Mucosa of gallbladder (tissue), 1 donor: Measurements from ENCODE around the gene IFNA1. TPM values are rescaled to one million over a fixed set of nuclear protein-coding genes. Genes with fewer than 3 reads are reported as not detected.
"Not testable (repeated sequence)": the region's sequence is repeated elsewhere in the genome, so short reads cannot be mapped to it uniquely, and the experiment has no call there.

Experiments used
- DNase-seq: peaks from one replicate; pipeline ENCODE4 v3.0.0-alpha.2; 2020; ENCODE audit warnings: low spot score
- total RNA-seq: library from RNA; stranded (reverse); gene quantifications from one replicate; pipeline ENCODE4 v1.2.1, GENCODE V29; 2021
- donor health status: DM: no; HTN: no; CAD: no.

The IFNA1 gene
- not detected for total RNA-seq

DNA sequence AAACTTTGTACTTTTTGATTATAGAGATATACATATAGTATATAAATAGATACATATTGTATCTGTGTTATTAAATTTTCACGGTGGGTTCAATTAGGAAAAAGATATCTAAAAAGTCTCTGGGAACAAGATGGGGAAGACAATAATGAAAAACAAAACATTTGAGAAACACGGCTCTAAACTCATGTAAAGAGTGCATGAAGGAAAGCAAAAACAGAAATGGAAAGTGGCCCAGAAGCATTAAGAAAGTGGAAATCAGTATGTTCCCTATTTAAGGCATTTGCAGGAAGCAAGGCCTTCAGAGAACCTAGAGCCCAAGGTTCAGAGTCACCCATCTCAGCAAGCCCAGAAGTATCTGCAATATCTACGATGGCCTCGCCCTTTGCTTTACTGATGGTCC, at the start of gene IFNA1:
Gene IFNA1, plus strand, starts transcription at position 301 of the 400 bp plus-strand sequence. Its CDS starts 69 bp downstream, at position 370.
- DNase-seq = no peak

DNA sequence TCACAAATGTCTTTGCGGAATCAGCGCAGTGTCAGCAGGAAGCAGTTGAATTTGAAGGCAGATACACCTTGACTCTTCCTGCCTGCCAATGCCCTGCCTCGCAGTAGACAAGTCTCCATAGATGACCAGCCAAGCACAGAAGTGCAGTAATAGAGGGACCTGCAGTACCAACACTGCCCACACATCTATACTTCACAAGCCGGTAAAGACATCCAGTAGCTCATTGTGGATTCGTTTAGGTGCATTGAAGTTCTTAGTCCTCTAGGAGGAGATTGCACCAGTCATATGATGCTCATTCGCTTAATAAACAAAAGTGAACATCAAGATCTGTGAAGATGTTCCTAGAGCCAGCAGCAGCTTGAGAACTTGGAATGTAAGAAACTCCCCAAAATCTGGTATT, 48.0 kb upstream of the IFNA1 start:
- no peak for DNase-seq

DNA sequence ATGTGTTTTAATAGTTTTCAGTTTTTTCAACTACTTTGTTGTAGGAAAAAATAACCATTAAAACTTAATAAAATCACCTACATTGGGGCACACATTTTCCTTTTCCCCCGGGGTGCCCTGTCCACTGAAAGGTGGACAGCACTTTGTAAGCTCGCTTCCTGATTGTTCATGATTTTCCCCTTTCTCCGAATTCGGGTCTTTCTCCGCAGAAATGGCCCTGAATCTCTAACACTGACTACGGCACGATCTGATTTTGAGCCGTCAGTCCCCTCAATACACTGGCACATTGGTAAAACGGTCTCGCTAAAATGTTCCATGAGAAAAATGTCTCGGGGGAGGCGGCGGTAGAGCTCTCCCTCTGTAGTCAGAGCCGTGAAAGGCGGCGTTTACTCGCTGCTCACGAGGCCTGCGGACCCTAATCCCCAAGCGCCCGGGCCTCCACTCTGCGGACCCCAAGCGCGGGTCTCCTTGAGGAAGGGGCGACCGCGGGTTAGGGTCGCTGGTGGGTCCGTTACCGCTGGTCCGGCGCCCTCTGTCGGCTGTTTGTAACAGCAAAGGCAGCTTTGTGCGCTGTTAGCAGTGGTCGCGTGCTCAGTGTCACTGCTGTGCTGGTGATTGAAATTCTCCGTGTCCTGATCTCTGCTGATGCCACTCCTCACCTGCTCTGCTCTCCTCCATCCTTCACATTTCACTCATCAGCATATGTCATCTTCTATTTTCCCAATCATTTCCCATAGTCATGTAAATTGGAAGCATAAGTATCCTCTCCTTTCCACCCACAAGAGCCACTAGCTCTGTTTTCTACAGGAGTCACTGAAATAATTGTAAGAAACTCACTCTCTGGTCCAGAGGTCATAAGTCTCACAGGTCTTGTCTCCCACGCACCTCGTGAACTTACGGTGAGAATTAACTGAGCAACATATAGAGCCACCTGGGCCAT, 44.2 kb upstream of the IFNA1 start:
- DNase-seq = peak; percentile 29

DNA sequence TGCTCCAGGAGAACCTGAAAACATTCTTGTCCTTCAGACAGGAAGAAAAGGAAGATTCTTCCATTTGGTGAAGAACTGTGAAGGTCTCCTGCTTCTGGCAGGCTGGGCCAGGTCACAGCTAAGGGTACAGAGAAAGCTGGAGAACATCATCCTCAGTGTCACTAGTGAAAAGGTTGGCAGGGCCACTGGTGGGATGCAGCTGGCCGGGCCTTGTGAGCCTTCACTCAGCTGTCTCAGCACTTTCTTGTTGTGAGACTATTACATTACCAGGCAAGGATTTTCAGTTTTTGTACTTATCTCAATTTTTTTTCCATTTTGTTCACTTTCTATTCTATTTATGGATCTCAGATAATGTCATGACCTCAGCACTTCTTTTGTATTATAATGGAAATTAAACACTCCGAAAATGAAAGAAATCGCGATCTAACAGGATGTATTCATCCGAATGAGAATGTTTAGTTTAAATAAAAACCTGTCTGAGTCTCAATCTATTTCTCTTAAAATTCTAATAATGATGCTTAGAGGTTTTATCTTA, 41.2 kb upstream of the IFNA1 start:
- DNase-seq = no peak

DNA sequence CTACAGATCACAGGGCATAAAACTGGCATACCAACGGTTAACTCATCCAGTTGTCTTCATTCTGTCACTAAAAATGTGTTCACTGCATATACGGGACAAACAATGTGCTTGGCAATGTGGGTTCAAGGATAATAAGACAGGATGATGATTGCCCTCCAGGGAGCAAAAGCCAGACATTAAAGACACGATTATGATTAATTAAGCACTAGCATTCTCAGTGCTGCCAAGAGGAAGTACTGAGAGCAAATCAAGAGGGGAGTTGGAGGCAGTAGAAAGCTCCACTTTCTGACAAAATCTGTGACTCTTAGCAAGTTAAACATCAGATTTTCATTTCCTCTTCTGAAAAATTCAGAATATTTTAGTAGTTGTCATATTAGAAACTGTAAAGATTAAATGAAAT, 40.3 kb upstream of the IFNA1 start:
- DNase-seq = no peak

DNA sequence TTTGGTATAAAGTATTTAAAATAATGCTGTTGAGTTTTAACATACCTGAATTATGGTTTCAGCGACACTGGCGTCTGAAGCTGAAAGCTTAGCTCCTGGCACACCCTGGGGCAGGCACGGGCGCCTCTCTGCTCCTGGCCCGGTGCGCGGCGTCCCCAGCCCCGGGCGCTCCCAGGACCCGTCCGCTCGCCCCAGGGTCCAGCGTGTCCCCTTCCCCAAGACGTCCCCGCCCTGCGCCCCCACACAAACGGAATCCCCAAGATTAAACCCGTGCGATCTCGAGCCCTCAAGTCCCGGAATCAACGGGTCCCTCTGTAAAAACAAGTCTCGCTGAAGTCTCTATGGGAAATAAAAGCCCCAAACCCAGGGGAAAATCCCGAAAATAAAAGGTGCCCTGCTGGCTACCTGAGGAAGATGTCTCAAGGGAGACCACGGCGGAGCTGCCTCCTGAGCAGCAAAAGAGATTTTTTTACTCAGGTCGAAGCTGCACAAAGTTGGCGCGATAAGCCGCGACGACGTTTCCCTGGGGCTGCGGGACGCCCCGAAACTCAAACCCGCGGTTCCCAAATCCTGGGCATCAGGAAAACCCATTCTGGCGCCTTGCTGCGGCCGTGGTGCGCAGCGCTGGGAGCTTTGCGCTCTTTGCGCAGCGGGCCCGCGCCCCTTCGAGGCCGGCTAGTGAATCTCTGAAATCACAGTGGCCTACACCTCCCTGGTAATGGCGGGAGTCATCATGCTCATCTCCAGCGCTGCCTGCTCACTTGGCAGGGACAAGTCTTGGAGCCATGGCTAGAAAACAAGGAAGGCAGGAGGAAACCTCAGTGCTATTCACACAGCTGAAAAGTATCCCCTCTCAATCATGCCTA, 37.6 kb upstream of the IFNA1 start:
- DNase-seq = no peak

DNA sequence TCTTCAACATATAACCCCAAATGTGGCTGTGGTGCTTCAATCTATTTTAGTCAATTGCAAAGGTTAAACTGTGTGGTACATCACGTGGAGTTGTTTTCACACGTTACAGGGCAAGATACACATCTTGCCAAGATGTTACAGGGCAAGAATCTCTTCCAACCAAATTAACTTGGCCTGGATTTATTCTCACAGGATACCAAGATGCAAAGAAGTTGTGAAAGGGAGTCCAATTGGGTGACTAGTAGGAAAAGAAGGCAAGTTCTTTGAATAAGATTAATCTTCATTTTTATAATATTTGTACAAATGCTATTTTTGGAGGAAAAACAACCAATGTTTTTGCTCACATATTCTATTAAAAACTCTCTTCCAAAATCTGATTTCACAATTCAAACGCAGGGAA, 36.1 kb upstream of the IFNA1 start:
- no peak for DNase-seq

DNA sequence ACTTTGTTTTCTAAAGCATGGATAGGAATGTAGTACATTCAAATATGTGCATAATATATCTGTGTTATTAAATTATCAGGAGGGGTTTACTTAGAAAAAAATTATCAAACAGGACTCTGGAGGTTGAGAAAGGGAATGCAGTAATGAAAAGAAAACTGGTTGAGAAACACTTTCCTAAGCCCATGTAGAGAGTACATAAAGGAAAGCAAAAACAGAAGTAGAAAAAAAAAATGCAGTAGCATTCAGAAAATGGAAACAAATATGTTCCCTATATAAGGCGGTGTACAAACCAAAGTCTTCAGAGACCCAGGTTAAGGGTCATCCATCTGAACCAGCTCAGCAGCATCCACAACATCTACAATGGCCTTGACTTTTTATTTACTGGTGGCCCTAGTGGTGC, 31.4 kb upstream of the IFNA1 start, which contains the start of gene IFNA8:
Gene IFNA8, plus strand, starts transcription at position 301 of the 400 bp plus-strand sequence. Its CDS starts 60 bp downstream, at position 361.
- no peak for DNase-seq

DNA sequence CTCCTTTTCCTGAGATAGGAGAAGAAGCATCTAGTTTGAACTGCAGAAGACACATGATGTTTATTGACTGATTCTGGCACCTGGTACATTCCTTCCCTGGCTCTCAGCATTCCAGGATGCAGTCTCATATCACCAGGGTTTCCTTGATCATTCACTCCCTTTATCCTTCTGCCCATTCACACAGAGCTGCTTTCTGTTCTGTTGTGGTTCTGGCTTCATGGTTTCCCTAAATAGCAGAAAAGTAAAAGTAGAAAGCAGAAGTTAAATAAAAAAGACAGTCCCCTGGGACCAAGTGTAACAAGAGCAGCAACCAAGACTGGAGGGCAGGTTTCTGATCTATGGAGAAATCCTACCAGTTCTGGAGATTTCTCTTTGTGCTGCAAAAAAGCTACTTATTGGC, 28.1 kb upstream of the IFNA1 start:
- no peak for DNase-seq

DNA sequence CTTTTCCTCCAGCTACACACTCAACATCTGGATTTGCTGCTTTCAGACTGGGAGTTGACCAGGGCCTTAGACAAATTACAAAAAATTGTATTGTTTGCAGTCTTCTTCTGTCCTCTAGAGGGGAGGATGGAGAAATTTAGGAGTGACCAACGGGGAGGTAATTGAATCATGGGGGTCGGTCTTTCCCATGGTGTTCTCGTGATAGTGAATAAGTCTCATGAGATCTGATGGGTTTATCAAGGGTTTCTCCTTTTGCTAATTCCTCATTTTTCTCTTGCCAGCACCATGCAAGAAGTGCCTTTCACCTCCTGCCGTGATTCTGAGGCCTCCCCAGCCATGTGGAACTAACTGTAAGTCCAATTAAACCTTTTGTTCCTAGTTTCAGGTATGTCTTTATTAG, 27.1 kb upstream of the IFNA1 start:
- no peak for DNase-seq

DNA sequence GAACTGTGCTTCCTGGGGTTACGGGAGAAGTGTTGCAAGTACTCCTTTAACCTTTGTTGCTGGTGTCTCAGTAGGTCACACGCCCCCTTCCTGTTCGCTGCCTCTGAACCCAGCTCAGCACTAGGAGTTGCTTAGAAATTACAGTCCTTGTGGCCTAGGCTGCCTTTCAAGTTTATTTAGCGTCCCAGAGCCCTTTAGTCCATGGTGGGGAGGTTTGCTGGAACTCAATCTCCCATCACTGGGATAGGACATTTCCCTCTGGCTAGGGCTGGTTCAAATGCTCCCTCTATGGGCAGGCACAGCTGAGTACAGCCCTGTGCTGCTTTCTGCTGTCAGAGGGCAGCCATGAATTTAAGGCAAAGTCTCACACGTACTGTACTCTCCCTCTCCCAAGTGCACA, 26.6 kb upstream of the IFNA1 start:
- DNase-seq = no peak

DNA sequence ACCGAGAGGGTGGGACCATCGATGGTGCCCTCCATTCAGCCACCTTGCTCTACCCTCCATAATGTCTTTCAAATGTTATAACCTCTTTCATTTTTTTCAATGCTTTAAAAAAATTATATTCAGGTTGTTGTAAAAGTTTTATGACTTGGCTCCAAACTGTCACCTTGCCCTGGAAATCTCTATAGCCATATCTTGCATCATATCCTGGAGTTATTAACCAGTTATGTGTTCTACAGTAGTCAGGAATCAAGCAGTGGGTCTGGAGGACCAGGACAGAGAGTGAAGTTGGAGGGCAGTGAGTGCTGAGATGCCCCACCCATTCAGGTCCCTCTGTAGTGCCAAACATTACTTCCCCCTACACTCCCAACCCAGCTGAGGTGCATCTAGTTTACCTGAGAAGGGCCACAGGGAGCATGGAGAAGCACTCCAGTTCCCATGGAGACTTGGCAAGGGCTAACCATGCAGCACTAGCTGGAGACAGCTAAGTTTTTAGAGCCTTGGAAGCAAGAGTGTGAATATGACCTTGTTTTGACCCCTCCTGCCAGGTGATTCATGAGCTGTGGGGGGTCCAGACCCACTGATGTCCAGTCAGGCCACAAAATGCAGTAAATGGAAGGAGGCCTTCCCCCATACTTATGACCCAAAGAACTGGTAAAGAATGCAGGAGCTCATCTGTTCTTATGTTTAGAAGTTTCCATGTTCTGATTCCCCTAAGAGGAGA, 25.9 kb upstream of the IFNA1 start:
- no peak for DNase-seq

DNA sequence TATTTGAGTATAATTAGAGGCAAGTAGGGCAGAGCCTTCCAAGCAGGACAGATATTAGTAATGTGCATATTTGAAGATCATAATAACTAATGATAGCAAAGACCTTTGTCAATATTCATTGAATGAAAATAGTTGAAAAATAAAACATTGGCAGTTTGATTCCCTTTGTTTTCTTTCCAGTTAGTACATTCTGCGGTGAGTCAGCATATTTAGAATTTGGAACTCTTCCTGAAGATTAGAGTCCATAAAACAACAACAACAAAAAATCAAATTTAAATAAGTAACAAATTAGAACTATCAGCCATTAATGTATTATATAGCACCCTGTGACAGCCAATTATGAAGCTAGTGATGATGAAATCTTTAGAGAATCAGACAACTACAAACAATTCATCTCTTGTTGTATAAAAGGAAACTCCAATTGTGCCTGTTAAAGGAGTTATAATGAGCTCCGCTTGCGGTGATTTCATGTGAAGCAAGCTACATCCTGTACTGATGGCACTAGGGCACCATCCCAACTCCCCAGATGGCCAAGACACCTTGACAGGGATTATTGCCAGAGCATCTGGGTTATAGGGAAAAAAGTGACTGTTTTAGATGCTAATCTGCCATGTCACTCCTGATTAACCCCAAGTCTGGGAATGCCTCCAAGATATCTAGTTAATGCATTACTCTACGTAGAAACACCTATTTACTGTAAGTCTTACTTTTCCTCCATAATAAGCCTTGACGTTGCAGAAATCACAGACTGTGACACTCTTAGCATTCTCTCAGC, 24.6 kb upstream of the IFNA1 start:
- DNase-seq = peak; percentile 33

DNA sequence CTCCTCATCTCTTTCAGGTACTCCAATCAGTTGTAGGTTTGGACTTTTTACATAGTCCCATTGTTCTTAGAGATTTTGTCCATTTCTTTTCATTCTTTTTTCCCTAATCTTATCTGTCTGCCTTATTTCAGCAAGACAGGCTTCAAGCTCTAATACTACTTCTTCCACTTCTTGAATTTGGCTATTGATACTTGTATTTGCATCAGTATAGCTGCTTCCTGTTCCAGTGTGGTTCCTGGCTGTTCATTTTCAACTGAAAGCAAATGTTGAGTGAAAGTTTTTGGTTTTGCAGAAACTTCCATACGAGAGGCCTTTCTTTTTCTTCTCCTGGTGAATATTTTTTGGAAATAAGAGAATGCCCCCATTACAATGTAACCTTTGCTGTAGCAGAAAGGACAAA, 12.0 kb upstream of the IFNA1 start:
- DNase-seq = no peak

DNA sequence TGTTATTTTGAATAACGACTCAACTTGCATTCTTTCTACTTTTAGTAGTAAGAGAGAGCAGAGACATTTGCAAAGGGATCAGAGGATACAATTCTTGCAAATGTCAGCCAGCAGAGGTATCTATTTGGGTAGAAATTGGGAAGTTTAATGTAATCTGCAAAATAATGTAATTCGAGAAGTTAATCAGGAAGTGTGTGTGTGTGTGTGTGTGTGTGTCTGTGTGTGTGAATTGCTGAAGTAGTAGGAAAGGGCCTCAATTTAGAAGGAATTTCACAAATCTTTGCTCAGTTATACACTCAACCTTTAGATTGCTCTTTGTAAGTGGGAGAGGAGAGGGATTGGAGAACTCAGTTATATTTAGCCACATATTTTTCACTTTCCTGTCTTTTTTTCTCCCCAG, 11.0 kb upstream of the IFNA1 start:
- DNase-seq = no peak

DNA sequence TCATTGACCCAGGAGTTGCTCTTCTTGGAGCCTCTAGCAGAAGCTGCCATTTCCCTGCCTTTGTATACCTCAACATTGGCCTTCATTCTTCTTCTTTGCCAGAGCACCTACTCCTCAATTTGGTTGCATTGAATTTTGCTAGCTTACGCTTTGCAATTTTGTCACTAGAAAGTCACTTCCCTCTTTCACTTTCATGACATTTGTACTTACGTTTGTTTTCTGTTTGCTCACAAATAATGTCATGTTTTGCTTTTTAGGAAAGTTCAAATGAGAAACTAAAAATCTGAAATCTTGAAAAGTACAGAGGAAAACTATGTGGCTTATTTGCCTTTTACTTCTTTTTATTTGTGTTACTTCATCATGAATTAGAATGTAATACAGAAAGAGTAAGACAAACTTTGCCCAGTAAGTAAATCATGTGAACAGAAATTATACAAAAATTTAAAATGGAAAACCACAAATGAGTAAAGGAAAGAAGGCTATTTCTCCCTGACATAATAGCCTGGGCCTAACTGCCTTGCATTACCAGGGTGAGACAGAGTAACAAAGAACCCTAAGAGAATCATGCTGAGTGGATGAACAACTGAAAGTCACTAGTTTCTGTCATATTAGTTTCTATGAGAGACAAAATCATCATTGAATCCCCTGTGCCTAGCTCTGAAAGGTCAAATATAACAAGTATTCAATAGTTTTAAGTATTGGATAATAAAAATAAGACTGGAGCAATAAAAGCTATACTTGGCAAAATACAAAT, 7.4 kb upstream of the IFNA1 start:
- no peak for DNase-seq

DNA sequence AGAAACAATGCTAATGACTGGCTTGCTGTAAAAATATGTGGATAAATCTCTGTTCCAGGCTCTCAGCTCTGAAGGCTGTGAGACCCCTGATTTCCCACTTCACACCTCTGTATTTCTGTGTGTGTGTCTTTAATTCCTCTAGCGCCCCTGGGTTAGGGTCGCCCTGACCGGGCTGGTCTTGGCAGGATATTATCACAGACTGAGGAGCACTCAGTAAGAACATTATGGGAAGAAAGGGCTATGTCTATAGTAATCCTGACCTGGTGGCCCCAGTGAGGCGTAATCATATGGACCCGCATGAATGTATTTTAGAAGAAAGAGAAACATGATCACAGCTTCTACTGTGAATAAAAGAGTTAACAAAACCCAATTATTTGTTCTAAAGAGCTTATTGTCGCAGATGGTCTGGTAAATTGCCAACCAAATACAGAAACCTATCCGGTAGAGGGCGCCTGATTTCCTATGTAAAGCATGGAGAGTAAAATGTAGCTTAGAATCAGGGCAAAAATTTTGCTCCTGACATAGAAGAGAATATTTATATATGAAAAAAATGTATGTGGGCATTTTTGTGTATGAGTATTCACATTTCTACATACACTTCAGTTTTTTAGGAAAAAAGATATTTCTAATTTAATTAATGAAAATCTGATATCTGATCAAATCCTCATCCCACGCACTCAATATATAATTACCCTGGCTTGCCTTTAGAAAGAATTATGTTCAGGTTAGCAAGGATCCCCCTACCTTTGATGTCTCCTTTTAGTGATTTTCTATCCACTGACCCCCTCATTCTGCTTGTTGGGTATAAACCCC, 5.8 kb upstream of the IFNA1 start:
- peak; percentile 25 for DNase-seq

DNA sequence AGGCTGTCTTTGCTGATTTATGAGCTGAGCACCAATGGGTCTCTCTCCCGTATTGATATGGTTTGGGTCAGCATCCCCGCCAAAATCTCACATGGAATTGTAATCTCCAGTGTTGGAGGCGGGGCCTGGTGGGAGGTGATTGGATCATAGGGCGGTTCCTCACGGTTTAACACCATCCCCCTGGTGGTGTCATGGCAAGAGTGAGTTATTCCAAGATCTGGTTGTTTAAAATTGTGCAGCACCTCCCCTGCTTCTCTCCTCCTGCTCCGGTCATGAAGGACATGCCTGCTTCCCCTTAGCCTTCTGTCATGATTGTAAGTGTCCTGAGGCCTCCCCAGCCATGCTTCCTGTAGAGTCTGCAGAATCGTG, 5.2 kb upstream of the IFNA1 start:
- not testable (repeated sequence) for DNase-seq
